SK-N-SH treated with all-trans-retinoic acid at 6 μM for 48 hours (cell line): ENCODE measurements around the gene ZFYVE28.

ENCODE experiments used
- ARNTL ChIP-seq: fragments of 450-650 bp; formaldehyde crosslinking; IDR thresholded peaks from 2 replicates; pipeline ENCODE4 v1.5.0; 2020; ENCODE audit warnings: low read depth, mild to moderate bottlenecking, moderate library complexity, borderline replicate concordance
- CSDC2 ChIP-seq: fragments of 250-450 bp; sonication (Bioruptor Pico); IDR thresholded peaks from 2 replicates; pipeline ENCODE4 v1.5.0; 2020; ENCODE audit warnings: mild to moderate bottlenecking, moderate library complexity
- TCF4 ChIP-seq: fragments of 250-450 bp; sonication (Bioruptor Pico); IDR thresholded peaks from 2 replicates; pipeline ENCODE4 v1.8.0; 2021; ENCODE audit warnings: mild to moderate bottlenecking, moderate library complexity, borderline replicate concordance
- TOX ChIP-seq: fragments of 250-450 bp; sonication (Bioruptor Pico); IDR thresholded peaks from 2 replicates; pipeline ENCODE4 v1.8.0; 2021; ENCODE audit warnings: mild to moderate bottlenecking, moderate library complexity, borderline replicate concordance
- ZC3H10 ChIP-seq: fragments of 250-450 bp; sonication (Bioruptor Pico); IDR thresholded peaks from 2 replicates; pipeline ENCODE4 v1.5.1; 2021; ENCODE audit warnings: mild to moderate bottlenecking, moderate library complexity
- ZNF8 ChIP-seq: fragments of 450-650 bp; formaldehyde crosslinking; IDR thresholded peaks from 2 replicates; pipeline ENCODE4 v1.5.0; 2020; ENCODE audit warnings: mild to moderate bottlenecking, moderate library complexity

DNA sequence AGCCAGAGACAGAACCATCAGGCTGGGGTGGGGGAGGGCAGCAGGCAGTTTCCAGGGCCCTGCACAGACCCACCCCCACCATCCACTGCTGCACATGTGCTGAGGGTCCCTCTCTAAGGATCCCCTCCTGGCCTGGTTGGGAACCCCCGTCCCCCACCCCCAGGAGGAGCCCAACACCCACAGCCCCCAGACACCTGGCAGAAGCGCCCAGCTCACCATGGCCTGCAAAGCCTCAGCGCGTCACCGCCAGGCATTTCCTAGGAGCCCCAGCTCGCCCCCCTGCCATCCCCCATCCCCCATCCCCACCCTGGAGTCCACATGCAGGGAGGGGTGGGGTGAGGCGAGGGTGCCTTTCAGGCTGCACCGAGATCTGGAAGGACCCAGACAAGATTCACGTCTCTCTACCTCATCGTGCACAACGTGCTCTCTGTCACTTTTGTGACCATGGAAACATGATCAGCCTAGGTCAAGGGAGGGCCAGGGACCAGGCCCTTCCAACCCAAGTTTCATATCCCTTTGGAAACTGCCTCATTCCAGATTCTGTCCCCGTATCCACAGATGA lies 165.8 kb downstream of the ZFYVE28 start:
- TF ChIP-seq TOX (CRISPR knock-in tag) (no peak), CSDC2 (CRISPR knock-in tag) (no peak), ZNF8 (CRISPR knock-in tag) (no peak), ZC3H10 (CRISPR knock-in tag) (no peak), TCF4 (CRISPR knock-in tag) (no peak), ARNTL (no peak)
